DMS79 (cell line): Measurements from ENCODE around the gene SKA3.
"Not testable (repeated sequence)": the region's sequence is repeated elsewhere in the genome, so short reads cannot be mapped to it uniquely, and the experiment has no call there.

ENCODE experiments used
- DNase-seq: peaks from one replicate; lab custom pipeline; 2025; lab: John Stamatoyannopoulos, UW

The SKA3 gene

DNA sequence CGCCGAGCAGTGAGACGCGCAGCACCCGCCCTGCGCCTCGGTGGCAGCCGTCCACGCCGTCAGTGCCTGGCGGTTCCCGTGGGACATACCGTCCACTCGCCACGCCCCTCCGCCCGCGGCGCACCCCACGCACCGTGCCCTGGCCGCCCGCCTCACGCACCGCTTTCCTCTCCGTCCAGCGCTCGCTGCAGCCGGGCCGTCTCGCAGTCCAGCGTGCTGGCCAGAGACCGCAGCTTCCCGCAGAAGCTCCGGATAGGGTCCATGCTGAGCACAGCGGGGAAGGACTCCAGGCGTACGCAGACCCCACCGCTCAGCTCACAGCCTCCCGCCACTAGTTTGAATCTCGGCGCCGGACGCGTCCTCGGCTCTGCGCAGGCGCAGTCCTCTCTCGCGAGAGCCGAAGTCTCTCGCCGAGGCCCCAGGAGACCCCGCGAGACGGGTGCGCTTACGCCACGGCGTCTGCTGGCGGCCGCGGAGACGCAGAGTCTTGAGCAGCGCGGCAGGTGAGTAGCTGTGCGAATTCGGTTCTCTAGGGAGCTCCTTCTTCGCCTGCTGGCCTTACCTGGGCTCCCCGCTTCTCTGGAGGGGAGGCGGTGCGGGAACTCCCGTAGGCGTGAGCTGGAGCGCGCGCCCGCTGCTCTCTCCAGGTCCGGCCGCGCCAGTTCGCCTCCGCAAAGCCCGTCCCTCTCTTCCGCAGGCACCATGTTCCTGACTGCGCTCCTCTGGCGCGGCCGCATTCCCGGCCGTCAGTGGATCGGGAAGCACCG, at the start of gene SKA3, which contains the start of gene MRPL57:
SKA3 (minus strand) TSS at position 338 of the 767 bp plus-strand sequence; CDS start at position 263, 75 bp downstream.
MRPL57 (plus strand) TSS at position 444 of the 767 bp plus-strand sequence; CDS start at position 703, 259 bp downstream.
- peak; percentile 63 for DNase-seq

GRCh38 chr13:21225082-21225481, 48.7 kb upstream of the SKA3 start:
- DNase-seq, result peak; percentile 53

GRCh38 chr13:21221268-21221667, 44.9 kb upstream of the SKA3 start:
- no peak for DNase-seq

GRCh38 chr13:21219716-21220115, 43.4 kb upstream of the SKA3 start:
- DNase-seq, result not testable (repeated sequence)

GRCh38 chr13:21219036-21219381, 42.7 kb upstream of the SKA3 start:
- no peak for DNase-seq

DNA sequence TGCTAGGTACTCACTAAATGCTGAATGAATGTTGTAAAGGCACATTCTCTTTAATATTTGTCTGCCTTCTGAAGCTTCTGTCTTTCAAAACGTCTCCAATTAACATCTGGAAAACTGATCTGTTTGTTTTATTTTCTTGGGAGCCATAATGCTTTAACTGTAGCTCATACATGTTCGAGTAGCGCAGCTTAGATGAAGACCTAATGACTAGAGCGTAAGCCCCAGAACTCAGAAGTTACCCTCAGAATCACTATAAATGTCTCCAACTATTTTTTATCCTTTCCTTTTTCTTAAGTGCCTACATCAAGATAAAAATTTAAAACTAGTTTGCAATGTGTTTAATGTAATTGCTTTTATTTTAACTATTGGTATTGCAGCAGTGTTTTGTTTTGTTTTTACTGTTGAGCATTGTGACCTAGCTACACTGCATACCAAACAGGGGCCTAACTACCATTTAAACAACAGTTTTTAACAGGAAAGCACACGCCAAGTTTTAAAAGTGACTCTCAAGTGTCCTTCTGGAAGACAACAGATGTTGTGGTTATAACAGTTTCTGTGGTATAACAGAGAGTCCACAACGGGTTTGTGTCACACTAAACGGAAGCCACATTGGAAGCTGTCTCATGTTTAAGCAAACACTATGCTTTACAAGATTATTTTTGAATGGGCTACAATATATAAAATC, 42.1 kb upstream of the SKA3 start:
- DNase-seq, result no peak

DNA sequence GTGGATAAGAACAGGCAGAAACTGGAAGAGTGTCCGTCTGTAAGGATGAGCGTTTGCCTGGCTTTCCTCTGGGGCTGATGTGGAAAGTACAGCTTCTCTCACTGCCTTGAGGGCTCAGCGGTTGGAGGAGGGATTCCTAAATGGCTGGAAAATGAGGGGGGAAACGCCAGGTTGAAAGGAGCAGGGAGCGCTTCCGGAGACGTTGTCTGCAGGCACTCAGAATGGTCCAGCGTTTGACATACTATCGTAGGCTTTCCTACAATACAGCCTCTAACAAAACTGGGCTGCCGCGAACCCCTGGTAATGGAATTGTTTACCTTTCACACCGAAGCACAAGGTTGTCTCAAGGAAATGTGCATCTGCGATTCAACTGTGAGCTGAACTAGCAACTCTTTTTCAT, 40.0 kb upstream of the SKA3 start:
- DNase-seq, result no peak

- DNase-seq, result not testable (repeated sequence)
These were observed 39.1 kb upstream of the SKA3 start for GRCh38 chr13:21215419-21215818.

DNA sequence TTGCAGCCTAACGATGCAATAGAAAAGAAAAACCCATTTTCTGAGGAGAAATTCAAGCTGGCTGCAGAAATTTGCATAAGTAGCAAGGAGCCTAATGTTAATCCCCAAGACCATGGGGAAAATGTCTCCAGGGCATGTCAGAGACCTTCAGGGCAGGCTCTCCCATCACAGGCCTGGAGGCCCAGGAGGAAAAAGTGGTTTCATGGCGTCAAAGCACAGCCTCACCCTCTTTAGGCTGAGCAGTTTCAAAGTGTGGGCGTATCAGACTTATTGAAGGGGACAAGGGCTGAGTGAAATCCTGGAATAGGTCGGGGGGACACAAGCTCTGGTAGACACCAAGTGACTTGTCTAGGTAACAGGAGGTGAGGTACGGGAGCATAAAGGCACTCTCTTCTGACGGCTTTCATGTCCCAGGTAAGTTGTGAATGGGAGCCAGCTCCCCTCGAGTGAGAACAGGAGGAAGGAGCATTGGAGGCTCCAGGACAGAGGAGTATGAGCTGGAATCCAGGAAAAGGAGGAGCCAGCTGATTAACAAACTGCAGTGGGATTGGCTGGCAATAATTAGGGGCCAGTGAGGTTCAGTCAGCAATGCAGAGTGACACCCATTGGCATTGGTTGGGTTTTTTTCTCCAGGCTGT, 35.9 kb upstream of the SKA3 start:
- no peak for DNase-seq

DNA sequence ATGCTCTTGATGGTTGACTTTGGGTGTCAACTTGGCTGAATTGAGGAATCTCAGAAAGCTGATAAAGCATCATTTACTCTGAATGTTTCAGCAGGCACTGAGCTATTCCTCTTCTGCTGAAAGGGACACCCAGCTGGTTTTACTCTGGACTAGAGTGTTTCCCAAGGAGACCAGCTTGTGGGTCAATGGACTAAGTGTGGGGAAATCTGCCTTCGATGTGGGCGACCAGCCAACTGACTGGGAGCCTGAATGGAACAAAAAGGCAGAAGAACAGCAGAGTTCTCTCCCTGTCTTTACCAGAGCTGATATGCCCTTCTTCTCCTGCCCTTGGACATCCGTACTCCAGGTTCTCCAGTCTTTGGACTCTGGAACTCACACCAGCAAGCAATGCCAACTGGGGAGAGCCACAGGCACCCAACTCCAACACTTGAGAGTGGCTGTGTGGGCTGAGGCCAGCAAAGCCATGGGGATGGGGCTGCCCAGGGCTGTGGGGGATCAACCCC, 32.4 kb upstream of the SKA3 start:
- no peak for DNase-seq

- DNase-seq, result no peak
These were observed 26.6 kb upstream of the SKA3 start for GRCh38 chr13:21202767-21203531.

- DNase-seq, result not testable (repeated sequence)
These were observed 25.3 kb upstream of the SKA3 start for GRCh38 chr13:21201456-21202190.

- peak; percentile 45 for DNase-seq
These were observed 22.0 kb upstream of the SKA3 start for GRCh38 chr13:21198391-21198790.

DNA sequence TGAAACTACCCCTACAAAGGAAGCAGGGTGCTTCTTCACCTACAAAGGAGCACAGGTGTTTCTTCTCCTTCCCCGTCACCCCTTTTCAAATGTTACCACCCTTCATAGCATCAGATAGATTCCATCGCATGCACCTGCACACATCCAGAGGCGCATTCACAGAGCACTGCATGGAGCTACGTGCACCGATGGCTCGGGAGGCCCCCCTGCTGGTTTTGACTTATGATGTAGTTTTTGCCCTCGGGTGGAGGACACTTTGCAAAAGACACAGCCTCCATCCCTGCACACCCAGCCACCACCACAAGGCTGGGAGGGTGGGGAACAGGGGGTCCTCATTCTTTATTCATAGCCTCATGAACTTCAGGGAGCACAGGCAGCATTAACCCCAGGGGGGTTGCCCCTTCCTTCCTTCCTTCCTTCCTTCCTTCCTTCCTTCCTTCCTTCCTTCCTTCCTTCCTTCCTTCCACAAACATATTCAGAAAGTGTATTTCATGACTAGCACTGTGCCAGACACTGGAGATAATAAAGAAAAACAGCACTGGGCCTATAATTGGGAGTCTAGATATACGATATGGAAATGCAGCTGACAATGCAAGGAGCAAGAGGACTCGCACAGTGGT, 21.4 kb upstream of the SKA3 start:
- not testable (repeated sequence) for DNase-seq

GRCh38 chr13:21194756-21195155, 18.4 kb upstream of the SKA3 start:
- not testable (repeated sequence) for DNase-seq

GRCh38 chr13:21186410-21186809, 10.1 kb upstream of the SKA3 start:
- not testable (repeated sequence) for DNase-seq

GRCh38 chr13:21181671-21182070, 5.3 kb upstream of the SKA3 start:
- DNase-seq, result no peak

DNA sequence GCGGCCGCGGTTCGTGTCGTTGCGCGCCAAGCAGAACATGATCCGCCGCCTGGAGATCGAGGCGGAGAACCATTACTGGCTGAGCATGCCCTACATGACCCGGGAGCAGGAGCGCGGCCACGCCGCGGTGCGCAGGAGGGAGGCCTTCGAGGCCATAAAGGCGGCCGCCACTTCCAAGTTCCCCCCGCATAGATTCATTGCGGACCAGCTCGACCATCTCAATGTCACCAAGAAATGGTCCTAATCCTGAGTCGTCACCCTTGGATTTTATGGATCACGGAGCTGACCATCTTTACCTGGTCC, 581 bp upstream of the SKA3 start:
- no peak for DNase-seq

DNA sequence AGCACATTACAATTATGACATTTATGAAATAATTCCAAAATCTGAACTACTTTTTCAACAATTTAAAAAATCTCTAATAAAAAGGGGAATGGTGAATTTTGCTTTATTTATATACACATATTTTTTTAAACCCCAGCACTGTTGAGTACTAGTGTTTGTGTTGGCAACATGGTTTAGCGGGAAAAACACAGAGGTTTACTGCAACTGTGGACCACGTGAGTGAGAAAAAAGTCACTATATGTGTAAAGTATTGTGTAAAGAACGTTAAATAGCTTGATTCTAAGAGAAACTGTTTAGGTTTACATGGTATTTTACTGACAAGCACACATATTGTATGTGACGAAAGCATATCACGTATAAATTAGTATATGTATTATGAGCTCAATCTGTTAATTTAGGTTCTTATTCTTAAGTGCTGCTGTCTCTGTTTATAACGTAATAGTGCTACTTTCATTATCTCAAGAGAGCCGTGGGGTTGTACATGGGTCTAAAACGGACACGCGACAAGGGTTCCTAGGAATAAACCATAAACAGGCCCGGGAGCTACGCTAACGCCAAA, 617 bp downstream of the SKA3 start:
- no peak for DNase-seq

GRCh38 chr13:21173767-21174166, 2.6 kb downstream of the SKA3 start:
- DNase-seq, result not testable (repeated sequence)

- no peak for DNase-seq
These were observed 4.9 kb downstream of the SKA3 start for GRCh38 chr13:21171420-21171819.
